Calu3 (cell line): ENCODE data around the gene P2RX1. TPM values are rescaled to one million over a fixed set of nuclear protein-coding genes. Genes with fewer than 3 reads are reported as not detected.

ENCODE experiments used
- BruUV-seq: library from RNA; stranded (reverse); fragments of 400-500 nt; replicated peaks from 2 replicates; lab custom pipeline; 2021; lab: Mats Ljungman, UMichigan
- CTCF ChIA-PET: fragments of 300-600 bp; sonication (Branson Sonifier 250); formaldehyde crosslinking; loops from one replicate; lab custom pipeline; 2022; ENCODE audit warnings: antibody characterized with exemption; lab: Charles Lee
- DNase-seq: peaks from one replicate; pipeline ENCODE4 v3.0.0; 2022
- H3K27ac Mint-ChIP-seq: one replicate; pipeline ENCODE4 v1.8.0; 2022; ENCODE audit warnings: mixed read lengths; ENCODE audit not compliant: unreplicated experiment
- H3K27me3 Mint-ChIP-seq: one replicate; pipeline ENCODE4 v1.8.0; 2022; ENCODE audit warnings: mixed read lengths; ENCODE audit not compliant: unreplicated experiment
- H3K36me3 Mint-ChIP-seq: one replicate; pipeline ENCODE4 v1.8.0; 2022; ENCODE audit warnings: mild to moderate bottlenecking, moderate library complexity, mixed read lengths; ENCODE audit not compliant: insufficient read depth, unreplicated experiment
- H3K4me1 Mint-ChIP-seq: one replicate; pipeline ENCODE4 v1.8.0; 2022; ENCODE audit warnings: mild to moderate bottlenecking, low read depth, mixed read lengths; ENCODE audit not compliant: unreplicated experiment
- H3K4me3 Mint-ChIP-seq: one replicate; pipeline ENCODE4 v1.8.0; 2022; ENCODE audit warnings: mild to moderate bottlenecking, low read depth, moderate library complexity, mixed read lengths; ENCODE audit not compliant: unreplicated experiment
- H3K9me3 Mint-ChIP-seq: one replicate; pipeline ENCODE4 v1.8.0; 2022; ENCODE audit warnings: low read depth, mixed read lengths; ENCODE audit not compliant: unreplicated experiment
- intact Hi-C: fragments of 100-400 bp; cut with micrococcal nuclease; formaldehyde crosslinking; loops from one replicate; pipeline ENCODE4 v1.10.0; 2022; ENCODE audit not compliant: unreplicated experiment
- total RNA-seq: library from RNA; stranded (reverse); gene quantifications from 2 replicates; pipeline ENCODE4 v1.2.3, GENCODE V29; 2022
- TF ChIP-seq, protein P1 (sequence below): fragments of 200-600 bp; IDR thresholded peaks from one replicate; pipeline ENCODE4 v1.8.0; 2022; ENCODE audit warnings: antibody characterized with exemption; ENCODE audit not compliant: unreplicated experiment

The P2RX1 gene
- total RNA-seq, 1 experiment from 2014 or later, result not detected

DNA sequence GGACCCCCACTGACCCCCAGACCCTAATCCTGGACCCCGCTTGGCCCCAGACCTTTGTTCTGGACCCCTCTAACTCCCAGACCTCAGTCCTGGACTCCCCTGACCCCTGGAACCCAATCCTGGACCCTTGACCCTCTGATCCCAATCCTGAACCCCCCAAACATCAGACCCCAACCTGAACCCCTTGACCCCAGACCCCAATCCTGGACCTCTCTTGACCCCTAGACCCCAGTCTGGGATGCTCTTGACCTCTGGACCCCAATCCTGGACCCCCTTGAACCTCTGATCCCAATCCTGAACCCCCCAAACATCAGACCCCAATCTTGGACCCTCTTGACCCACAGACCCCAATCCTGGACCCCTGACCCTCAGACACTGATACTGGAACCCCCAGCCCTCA lies 13.5 kb upstream of the P2RX1 start:
- BruUV-seq, result no TSS peak
- DNase-seq, result no peak
- intact Hi-C loops, result no loop called here
- H3K4me1 Mint-ChIP-seq, result no peaks in the 10 kb centered on the region
- no peaks in the 10 kb centered on the region for H3K9me3 Mint-ChIP-seq
- H3K27me3 Mint-ChIP-seq, result no peaks in the 10 kb centered on the region
- CTCF ChIA-PET, result no interaction called here
- TF ChIP-seq, protein P1, sequence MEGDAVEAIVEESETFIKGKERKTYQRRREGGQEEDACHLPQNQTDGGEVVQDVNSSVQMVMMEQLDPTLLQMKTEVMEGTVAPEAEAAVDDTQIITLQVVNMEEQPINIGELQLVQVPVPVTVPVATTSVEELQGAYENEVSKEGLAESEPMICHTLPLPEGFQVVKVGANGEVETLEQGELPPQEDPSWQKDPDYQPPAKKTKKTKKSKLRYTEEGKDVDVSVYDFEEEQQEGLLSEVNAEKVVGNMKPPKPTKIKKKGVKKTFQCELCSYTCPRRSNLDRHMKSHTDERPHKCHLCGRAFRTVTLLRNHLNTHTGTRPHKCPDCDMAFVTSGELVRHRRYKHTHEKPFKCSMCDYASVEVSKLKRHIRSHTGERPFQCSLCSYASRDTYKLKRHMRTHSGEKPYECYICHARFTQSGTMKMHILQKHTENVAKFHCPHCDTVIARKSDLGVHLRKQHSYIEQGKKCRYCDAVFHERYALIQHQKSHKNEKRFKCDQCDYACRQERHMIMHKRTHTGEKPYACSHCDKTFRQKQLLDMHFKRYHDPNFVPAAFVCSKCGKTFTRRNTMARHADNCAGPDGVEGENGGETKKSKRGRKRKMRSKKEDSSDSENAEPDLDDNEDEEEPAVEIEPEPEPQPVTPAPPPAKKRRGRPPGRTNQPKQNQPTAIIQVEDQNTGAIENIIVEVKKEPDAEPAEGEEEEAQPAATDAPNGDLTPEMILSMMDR, result no peak
- H3K4me3 Mint-ChIP-seq, result no peak overlapping the region
- H3K36me3 Mint-ChIP-seq, result no peaks in the 10 kb centered on the region
- H3K27ac Mint-ChIP-seq, result no peak overlapping the region

DNA sequence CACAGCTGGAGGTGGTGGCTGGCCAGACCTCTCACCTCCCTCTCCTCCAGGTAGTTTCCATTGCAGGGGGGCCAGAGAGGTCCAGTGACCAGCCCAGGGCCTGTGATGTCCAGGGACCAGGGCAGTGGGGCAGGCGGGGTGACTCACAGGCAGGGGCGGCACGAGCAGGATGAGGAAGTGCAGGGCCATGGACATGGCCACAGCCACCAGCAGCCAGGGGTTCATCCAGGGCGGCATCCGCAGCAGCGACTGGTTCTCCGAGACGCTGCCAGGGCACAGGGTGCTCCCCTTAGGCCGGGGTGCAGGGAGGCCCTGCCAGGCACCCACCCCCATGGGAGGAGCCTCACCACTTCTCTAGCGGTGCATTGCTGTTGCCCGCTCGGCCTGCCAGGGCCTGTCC lies 12.9 kb upstream of the P2RX1 start:
- Mint-ChIP-seq H3K27me3 (no peaks in the 10 kb centered on the region), H3K36me3 (no peaks in the 10 kb centered on the region), H3K4me3 (no peak overlapping the region), H3K4me1 (no peaks in the 10 kb centered on the region), H3K9me3 (no peaks in the 10 kb centered on the region), H3K27ac (no peak overlapping the region)
- no peak for DNase-seq
- intact Hi-C loops, result no loop called here
- CTCF ChIA-PET, result no interaction called here
- no TSS peak for BruUV-seq
- TF ChIP-seq, protein P1, result no peak

DNA sequence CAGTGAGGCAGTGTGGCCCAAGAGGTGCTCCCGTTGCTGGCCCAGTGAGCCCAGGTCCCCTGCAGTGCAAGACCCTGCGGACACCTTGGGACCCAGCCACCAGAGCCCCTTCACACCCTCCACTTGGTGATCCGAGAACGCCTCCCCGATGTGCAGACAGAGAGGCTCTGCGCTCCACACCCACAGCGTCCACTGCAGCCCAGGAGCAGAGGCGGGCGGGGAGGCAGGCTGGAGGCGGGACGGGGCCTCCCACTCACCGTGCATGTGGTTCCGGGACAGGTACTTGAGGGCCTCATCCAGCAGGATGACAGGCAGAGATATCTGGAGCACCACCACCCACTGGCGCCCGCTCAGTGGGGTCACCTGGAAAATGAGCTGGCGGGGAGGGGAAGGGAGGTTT lies 12.1 kb upstream of the P2RX1 start:
- no peak for DNase-seq
- Mint-ChIP-seq H3K9me3 (no peaks in the 10 kb centered on the region), H3K27ac (no peak overlapping the region), H3K27me3 (no peaks in the 10 kb centered on the region), H3K4me3 (no peak overlapping the region), H3K4me1 (no peaks in the 10 kb centered on the region), H3K36me3 (no peaks in the 10 kb centered on the region)
- intact Hi-C loops, result no loop called here
- CTCF ChIA-PET, result no interaction called here
- no TSS peak for BruUV-seq
- TF ChIP-seq, protein P1, result no peak

DNA sequence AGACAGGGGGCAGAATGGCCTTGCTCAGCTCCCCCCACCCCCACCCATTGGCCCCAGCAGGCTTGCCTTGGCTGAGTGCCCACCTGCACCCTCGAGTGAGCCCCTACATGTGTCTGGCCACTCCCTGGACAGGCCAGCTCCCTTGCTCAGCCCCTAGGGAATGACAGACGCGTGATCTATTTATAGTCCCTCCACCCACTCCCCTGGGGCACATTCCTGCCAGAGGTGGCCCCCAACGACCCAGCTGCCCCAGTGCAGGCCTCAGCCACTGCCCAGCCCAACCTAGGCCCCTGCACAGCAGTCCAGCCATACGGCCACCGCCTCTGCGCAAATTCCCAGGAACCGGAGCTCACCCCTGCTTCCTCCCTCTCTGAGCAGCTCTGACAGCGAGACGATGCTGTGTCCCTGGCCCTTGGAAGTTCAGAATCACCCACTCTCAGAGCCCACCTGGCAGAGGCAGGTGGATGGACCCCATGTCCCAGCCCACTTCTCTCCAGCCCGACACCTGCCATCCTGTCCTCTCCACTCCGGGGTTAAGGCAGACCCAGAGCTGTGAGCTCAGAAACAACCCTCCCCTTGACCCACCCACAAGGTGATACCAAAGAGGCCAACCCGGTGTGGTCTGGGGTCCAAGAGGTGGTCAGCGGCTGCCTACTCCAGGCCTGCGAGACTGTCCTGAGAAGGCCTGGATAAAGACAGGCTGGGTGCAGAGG lies 11.5 kb upstream of the P2RX1 start:
- H3K27ac Mint-ChIP-seq, result no peak overlapping the region
- intact Hi-C loops, result no loop called here
- H3K9me3 Mint-ChIP-seq, result no peaks in the 10 kb centered on the region

More for the DNA sequence above, 11.5 kb upstream of the P2RX1 start:
- CTCF ChIA-PET, result interaction anchor here (0.7 kb wide), 1 partner anchor 8 kb away, joined by 4 read pairs; no protein-coding TSS in a partner anchor
- Mint-ChIP-seq H3K27me3 (no peaks in the 10 kb centered on the region), H3K4me3 (no peak overlapping the region), H3K36me3 (no peaks in the 10 kb centered on the region), H3K4me1 (no peaks in the 10 kb centered on the region)
- TF ChIP-seq, protein P1, result no peak
- no peak for DNase-seq
- BruUV-seq, result no TSS peak
